Stimulated activated CD8-positive, alpha-beta memory T cell treated with anti-CD3 and anti-CD28 coated beads, Interleukin-15, amount 100 ng/mL, for 48 hours (primary cell): ENCODE measurements around the gene EHF.

Source experiments
- DNase-seq, 2 donors: peaks; one replicate each; pipeline ENCODE4 v3.0.0-alpha.2; 2020; ENCODE audit warnings: low read depth in 2 of 2

The EHF gene

GRCh38 chr11:34602245-34602644, 18.6 kb upstream of the EHF start:
- no peak for DNase-seq

- DNase-seq, result no peak
These were observed 17.5 kb upstream of the EHF start for GRCh38 chr11:34603129-34604001.

GRCh38 chr11:34604145-34604544, 16.7 kb upstream of the EHF start:
- no peak for DNase-seq

- DNase-seq, result no peak
These were observed 16.0 kb upstream of the EHF start for GRCh38 chr11:34604911-34605310.

GRCh38 chr11:34605481-34606325, 15.2 kb upstream of the EHF start:
- no peak for DNase-seq

- DNase-seq, result no peak
These were observed 14.4 kb upstream of the EHF start for GRCh38 chr11:34606326-34607120.

GRCh38 chr11:34609187-34609751, 11.6 kb upstream of the EHF start:
- no peak for DNase-seq

- no peak for DNase-seq
These were observed 11.0 kb upstream of the EHF start for GRCh38 chr11:34609850-34610249.

- no peak for DNase-seq
These were observed 10.4 kb upstream of the EHF start for GRCh38 chr11:34610324-34611041.

- no peak for DNase-seq
These were observed 7.9 kb upstream of the EHF start for GRCh38 chr11:34613015-34613414.

GRCh38 chr11:34613552-34614056, 7.3 kb upstream of the EHF start:
- DNase-seq, result no peak

- no peak for DNase-seq
These were observed 6.4 kb upstream of the EHF start for GRCh38 chr11:34614344-34615104.

GRCh38 chr11:34616086-34616485, 4.8 kb upstream of the EHF start:
- DNase-seq, result no peak

- DNase-seq, result no peak
These were observed 3.9 kb upstream of the EHF start for GRCh38 chr11:34616830-34617504.

GRCh38 chr11:34618406-34618805, 2.5 kb upstream of the EHF start:
- DNase-seq, result no peak

- no peak for DNase-seq
These were observed 1.8 kb upstream of the EHF start for GRCh38 chr11:34619062-34619516.

GRCh38 chr11:34620202-34620601, 691 bp upstream of the EHF start:
- DNase-seq, result no peak

GRCh38 chr11:34621876-34622275, 983 bp downstream of the EHF start:
- DNase-seq, result no peak

- no peak for DNase-seq
These were observed 2.6 kb downstream of the EHF start for GRCh38 chr11:34623463-34623862.
